Medulla oblongata (tissue), 1 donor: ENCODE measurements around the gene TRAF5.
"Not testable (repeated sequence)": the region's sequence is repeated elsewhere in the genome, so short reads cannot be mapped to it uniquely, and the experiment has no call there.

Experiments
- DNase-seq: peaks from one replicate; pipeline ENCODE4 v3.0.0-alpha.2; 2015; ENCODE audit errors: extremely low spot score

Gene TRAF5

DNA sequence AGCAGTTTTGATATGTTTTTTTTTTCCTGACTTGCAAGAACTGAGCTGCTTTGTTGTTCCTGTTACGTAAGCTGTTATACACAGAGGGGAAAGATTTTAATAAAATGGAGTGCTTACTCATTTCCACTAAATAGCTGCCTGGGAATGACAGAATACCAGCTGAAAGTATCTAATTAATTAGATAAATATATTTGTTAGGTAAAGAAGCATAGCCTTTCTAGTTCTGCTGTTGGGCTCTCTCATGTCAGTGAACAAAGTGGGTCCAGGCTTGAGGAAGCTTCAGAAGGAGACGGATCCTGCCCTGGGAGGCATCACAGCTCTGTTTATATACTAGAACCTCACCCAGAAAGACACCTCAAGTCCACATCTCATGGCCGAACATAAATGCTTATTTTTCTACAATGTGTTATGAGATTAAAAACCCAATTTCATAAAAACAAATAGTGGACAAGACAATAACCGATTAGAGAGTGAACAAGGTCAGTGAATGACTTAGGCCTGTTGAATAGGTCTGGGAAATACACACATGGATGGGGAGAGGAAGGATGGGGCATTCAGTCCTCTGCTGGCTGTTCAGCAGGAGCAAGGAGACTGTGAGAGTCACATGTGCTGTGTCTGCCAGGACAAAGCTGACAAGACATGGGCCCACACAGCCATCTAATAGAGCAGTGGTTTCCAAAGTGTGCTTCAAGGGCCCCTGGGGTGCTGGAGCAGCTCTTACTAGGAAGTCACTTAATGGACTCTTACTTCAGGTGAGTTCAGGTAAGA lies 20.6 kb downstream of the TRAF5 start:
- no peak for DNase-seq

DNA sequence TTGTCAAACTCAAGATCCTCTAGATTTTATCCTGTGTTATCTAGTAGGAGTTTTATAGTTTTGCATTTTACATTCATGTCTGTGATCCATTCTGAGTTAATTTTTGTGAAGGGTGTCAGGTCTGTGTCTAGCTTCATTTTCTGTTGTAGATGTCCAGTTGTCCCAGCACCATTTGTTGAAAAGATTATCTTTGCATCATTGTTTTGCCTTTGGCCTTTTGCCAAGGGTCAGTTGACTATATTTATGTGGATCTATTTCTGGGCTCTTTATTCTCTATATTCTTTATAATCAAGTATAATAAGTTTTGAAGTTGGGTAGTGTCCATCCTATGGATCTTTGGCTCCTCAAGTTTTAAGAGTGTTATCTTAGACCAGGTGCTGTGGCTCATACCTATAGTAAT lies 21.9 kb downstream of the TRAF5 start:
- DNase-seq, result no peak

DNA sequence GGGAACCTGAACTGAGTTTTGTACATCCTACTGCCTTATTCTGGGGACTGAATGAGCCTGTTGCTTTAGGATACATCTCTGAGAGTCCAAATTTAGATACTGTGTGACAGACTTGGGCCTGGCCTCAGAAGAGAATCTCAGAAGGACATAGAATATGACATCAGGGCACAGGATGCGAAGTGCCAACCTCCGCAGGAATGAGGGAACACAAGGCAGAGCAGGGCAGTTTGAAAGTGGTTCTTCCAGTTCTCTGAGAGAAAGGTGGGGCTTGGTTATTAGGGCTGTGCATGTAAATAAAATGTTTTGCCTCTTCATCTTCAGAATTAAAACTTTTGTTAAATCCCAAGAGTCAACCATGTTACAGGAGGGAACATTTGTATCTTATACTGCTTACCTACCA lies 23.1 kb downstream of the TRAF5 start:
- no peak for DNase-seq

DNA sequence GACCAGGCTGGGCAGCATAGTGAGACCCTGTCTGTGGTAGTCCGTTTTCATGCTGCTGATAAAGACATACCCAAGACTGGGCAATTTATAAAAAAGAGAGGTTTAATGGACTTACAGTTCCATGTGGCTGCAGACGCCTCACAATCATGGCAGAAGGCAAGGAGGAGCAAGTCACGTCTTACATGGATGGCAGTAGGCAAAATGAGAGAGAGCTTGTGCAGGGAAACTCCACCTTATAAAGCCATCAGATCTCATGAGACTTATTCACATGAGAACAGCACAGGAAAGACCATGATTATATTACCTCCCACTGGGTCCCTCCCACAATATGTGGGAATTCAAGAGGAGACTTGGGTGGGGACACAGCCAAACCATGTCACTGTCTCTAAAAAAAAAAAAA lies 25.4 kb downstream of the TRAF5 start:
- DNase-seq, result not testable (repeated sequence)

DNA sequence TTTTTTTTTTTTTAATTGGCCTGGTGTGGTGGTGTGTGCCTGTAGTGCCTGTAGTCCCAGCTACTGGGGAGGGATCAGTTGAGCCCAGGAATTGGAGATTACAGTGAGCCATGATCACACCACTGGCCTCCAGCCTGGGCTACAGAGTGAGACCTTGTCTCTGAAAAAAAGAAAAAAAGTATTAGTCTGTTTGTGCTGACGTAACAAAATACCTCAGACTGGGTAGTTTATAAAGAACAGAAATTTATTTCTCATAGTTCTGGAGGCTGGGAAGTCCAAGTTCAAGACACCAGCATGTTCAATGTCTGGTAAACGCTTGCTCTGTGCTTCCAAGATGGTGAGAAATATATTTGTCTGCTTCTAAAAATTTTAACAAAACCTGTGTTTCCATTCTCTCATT lies 25.8 kb downstream of the TRAF5 start:
- no peak for DNase-seq

DNA sequence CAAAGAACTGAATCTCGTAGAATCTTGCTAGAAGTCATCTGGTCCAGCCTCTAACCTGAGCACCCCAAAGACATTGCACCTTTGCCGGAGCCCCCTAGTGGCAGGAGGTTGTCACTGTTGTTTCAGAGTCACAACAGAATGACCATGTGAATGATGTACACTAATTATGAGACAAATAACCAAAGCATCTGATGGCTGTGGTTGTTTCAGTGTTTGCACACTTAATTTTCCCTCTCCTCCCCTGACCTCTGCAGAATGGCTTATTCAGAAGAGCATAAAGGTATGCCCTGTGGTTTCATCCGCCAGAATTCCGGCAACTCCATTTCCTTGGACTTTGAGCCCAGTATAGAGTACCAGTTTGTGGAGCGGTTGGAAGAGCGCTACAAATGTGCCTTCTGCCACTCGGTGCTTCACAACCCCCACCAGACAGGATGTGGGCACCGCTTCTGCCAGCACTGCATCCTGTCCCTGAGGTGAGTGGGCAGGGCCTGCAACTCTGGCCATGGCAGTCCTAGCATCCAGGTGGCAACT lies 26.4 kb downstream of the TRAF5 start:
- DNase-seq, result no peak

DNA sequence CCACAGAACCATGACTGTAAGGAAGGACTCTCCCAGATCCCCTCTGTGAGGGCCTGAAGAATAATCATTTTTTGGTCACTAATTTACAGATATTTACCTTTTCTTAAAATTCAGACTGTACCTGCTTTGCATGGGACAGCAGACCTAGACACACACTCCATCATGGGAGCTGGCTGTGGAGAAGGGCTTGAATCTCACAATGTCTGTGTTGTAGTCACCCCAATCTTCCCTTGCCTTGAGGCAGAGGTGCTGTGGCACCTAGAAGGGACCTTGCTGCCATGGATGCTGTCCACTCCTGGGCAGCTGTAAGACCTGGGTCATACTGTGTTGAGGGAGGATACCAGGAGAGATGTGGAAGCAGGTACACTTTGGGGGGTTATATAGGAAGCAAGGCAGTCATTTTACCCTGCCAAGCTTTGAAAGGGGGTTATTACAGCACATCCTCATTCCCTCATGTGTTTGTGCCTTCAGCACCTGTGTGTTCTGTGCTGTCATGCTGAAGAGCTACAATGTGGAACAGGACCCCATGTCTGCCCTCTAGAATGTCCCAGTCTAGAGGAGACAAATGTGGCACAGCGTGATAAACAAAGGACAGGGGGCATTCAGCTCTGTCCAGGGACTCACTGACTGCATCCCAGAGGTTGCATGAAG lies 27.1 kb downstream of the TRAF5 start:
- DNase-seq, result no peak

DNA sequence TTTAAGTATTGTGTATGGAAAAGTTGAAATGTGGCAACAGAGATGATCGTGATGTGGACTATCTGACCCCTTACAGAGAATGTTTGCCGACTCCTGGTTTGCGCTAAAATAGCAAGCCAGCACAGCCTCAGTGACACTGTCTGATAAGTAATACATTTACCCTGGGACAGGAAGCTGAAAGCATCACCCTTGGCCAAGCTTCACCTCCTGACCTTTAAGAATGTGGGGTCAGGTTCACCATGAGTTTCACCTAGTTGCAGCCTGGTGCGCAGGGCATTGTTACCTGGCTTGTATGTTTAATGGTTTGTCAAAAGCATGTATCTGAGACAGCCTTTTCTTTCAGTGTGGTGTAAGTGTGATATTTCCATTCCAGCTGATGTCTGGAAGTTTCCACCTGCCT lies 29.2 kb downstream of the TRAF5 start:
- no peak for DNase-seq

DNA sequence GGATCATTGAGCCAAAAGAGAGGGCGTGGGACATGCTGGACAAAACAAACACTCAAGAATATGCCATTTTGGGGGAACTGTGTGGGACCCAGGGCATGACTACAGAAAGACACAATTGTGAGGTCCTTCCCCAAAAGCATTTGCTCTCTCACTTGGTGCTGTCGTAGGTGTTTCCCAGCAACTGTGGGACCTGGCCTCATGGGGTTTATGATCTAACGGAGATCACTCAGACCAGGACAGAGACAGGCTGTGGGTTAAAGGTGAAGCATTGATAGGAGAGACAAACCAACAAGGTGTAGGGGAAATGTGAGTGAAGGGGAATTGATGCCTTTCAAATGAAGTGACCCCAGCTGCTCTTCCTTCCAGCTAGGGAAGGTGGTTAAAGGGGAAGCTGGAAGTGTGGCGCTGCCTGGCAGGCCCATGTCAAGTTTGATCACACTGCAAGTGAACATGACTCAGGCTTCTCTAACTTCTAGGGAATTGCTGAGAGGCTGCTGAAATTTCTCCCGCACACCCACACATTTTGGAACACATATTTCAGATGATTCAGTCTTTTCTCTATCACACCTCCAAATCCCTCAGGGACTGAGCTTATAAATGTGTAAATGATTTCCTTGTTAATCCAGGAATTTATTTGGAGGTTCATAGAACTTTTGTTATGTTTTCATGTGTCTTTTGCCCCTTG lies 30.2 kb downstream of the TRAF5 start:
- DNase-seq, result no peak

DNA sequence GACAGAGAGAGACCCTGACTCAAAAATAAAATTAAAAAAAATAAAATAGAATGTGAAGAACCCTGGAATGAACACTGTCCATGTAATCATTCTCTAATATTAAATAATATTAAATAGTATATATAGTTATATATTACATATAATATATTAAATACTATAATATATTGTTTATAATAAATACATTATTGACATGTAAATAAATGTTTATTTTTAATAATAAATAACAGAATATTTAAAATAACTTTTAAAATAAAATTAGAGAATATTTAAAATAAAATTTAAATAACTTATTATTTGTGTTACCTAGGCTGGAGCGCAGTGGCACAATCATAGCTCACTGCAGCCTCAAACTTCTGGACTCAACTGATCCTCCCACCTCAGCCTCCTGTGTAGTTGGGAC lies 32.1 kb downstream of the TRAF5 start:
- DNase-seq, result no peak

DNA sequence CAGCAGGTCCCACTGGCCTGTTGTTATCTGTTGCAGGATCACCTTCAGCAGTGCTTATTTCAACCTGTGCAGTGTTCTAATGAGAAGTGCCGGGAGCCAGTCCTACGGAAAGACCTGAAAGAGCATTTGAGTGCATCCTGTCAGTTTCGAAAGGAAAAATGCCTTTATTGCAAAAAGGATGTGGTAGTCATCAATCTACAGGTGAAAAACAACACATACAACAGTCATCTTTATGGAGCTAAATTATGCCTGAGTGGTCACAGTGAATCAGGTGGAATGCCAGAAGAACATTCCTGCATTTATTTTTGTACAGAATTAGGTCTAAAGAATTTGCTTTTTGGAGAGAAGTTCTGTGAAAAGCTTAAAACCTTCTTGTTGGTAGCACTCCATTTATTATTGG lies 33.2 kb downstream of the TRAF5 start:
- DNase-seq, result no peak

DNA sequence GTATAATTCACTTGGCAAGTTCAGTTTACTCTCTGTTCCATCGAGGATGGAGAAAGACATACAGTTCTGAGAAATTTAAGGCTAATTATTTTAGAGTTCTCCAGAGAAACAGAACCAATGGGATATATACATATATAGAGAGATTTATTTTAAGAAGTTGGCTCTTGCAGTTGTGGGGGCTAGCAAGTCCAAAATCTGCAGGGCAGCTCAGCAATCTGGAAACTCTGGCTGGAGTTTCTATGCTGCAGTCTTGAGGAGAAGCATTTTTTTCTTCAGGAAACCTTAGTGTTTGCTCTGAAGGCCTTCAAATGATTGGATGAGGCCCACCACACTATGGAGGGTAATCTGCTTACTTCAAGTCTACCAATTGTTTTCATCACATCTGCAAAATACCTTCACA lies 34.6 kb downstream of the TRAF5 start:
- no peak for DNase-seq

DNA sequence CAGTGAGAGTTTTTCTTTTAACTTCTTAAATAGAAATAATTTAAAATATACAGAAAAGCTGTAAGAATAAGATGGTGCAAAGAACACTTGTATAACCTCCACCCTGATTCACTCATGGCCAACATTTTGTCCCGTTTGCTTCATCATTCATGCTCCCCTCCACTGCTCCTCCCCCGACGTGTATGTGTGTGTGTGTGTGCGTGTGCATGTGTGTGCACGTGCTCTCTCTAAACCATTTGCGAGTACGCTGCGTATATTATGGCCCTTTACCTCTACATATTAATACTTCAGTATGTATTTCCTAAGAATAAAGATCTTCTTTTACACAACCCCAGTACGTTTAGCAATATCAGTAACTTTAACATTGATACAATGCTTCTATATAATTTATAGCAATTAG lies 43.0 kb downstream of the TRAF5 start:
- DNase-seq, result no peak

DNA sequence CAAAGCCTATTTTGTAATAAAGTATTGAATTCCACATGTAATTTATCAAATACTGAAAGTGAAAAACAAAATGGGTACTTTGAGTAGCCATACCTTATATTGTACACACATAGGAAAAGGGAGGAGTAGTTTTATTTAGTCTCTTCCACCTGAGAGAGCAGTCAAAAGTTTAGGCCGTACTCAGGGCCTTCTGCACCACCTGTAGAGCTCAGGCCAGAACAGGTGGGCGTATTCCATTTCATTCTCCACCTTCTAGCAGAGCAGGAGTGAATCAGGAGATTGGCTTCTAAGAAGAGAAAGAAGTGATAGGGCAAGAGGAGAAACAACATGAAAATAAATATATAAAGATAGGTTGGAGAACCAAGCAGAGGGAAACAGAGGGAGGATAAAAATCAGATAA lies 44.0 kb downstream of the TRAF5 start:
- DNase-seq, result no peak

DNA sequence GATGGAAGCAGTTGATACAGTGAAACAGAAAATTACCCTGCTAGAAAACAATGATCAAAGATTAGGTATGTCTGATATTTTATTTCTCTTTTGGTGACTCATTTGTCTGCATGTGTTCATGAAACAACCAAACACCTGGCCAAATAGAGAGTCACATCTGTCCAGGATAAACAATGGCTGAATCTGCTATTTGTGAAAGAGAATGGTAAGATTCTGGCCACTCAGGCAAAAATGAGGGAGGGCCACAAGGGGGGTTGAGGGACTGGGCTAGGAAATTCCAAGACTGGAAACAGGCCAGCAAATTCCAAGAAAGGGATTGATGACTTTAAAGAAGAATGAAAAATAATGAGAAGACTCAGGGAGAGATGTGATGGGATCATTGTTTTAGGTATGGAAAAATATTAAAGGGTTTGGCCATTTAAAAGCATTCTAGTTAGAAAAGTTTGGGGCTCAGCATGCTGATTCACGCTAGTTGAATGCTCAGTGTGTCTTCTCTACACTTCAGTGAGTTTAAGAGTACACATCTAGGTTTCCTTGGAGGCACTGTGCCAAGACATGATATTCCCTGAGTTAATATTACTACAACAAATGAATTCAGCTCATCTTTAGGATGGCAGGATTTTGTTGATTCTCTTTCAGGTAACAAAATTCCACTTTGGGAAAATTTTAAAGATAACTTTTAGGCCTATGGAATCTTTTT lies 44.9 kb downstream of the TRAF5 start:
- DNase-seq, result no peak

DNA sequence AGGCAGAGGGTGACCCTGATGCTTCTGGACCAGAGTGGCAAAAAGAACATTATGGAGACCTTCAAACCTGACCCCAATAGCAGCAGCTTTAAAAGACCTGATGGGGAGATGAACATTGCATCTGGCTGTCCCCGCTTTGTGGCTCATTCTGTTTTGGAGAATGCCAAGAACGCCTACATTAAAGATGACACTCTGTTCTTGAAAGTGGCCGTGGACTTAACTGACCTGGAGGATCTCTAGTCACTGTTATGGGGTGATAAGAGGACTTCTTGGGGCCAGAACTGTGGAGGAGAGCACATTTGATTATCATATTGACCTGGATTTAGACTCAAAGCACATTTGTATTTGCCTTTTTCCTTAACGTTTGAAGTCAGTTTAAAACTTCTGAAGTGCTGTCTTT lies 45.8 kb downstream of the TRAF5 start:
- DNase-seq, result no peak

DNA sequence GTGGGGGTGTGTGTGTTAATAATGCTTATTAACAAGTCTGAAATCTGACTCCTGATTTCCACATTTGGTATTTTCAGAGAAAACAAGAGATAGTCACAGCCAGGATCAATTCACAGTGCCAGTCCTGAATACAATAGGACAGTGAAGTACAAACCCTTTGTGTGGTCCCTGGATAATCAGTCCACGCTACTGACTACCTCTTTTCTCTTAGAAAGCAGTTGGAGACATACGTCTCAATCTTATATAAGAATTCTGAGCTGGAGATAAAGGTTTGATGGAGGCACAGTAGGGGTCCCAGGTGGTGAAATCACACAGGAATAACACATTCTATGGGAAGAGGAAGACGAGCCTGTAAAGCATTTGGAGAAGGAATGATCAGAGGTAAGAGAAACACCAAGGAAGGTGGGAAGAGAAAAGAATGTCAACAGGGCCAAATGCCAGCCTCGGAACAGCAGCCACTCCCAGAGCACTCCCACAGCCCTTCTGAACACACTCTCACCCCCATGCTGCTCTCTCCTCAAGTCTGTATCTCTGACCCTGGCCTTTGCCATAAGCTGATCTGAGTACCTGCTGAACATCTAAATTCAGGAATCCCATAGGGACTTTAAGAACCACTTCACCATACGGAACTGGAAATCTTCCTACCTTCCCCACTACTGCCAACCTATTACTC lies 48.6 kb downstream of the TRAF5 start:
- no peak for DNase-seq

DNA sequence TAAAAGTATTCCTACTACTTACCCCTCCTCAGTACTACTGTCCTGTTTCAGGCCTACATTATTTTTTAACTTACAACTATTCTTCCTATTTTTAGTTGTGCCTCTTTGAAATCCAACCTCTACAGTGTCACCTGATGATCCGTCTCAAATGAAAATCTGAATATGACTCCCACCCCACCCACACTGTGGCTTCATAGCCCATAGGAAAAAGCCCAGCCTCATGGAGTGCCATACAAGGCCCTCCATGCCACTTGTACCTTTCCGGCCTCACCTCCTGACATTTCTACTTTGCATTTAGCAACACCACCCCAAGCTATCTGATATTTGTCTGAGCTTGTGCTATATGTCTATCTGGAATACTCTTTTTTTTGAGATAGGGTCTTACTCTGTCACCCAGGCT lies 49.3 kb downstream of the TRAF5 start:
- DNase-seq, result no peak

DNA sequence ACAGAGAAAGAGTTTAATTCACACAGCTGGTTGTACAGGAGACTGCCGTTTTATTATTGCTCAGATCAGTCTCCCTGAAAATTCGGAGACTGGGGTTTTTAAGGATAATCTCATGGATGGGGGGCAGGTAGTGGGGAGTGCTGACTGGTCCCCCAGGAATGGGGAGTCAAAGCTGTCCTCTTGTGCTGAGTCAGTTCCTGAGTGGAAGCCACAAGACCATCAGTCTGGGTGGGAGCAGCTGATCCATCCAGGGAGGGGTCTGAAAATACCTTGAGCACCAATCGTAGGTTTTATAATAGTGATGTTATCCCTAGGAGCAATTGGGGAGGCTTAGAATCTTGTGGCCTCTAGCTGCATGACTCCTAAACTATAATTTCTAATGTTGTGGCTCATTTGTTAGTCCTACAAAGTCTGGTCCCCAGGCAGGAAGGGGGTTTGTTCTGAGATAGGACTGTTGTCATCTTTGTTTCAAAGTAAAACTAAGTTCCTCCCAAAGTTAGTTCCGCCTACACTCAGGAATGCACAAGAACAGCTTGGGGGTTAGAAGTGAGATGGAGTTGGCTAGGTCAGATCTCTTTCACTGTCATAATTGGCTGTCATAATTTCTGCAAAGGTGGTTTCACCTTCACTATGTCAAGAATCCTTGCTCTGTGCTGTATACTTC lies 50.3 kb downstream of the TRAF5 start:
- DNase-seq, result no peak

DNA sequence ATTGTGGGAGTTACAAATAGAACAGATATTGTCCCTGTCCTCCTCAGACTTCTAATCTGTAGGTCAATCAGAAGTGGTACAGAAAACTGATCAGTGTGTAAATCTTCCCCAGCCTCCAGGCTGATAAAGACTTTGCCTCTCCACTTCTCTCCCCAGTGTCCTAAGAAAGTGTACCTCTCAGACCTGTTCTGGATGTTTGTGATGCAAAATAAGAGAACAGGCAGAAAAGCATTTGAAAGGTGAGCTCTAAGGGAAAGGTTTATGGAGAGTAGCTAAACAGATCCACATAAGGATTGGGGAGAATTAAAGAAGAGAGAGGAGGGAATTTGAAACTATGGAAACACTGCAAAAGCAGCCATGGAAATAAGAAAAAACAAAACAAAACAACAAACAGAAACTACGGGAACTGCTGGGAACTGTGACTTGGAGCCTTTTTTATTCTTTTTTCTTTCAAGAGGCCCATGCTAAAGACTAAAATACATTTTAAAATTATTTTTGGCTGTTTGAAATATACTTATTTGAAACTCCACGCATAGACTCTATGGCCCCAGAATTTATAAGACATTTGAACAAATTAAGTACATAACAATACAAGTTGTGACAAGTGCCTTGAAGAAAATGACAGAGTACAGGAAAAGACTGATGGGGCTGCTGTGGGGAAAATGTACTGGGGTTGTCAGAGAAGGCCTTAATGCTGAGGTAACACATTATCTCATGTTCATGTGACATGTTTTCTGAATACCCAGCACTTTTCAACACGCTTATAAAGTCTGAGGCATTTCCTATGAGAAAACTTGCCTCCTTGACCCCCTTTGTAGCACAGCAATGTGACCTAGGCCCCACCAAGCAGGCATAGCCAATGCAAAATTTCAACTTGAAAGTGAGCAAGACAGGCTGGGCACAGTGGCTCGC lies 51.2 kb downstream of the TRAF5 start:
- DNase-seq, result no peak
